Measurements from ENCODE around the gene ORC5. TPM values are rescaled to one million over a fixed set of nuclear protein-coding genes. Genes with fewer than 3 reads are reported as not detected.

Gene ORC5
- total and polyA plus RNA-seq, 8 donors = 2.8 to 16.5 (median 11.3) TPM

DNA sequence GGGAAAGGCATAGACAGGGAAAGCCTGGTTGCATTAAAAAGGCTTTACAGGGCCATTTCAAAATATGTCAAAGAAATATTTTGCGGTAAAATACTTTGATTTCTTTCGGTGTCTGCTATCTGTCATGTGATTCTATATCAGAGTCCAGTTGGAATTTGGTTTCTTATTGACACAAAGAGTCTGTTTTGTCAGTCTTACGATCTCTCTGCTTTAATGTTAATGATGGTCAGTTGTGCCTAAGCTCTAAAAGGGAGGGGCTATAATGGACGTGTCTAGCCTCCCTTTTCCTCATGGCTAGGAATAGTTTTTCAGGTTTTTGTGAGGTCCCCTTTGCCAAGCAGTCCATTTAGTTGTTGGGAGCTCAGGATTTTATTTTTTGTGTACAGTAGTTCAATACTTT, 31.5 kb downstream of the ORC5 start:
- 80 to 82% methylated on average over 4 of the region's 4 CpGs for WGBS, 2 donors

GRCh38 chr7:104175361-104175984, 32.3 kb downstream of the ORC5 start:
- ATAC-seq = no peak
- intact Hi-C loops (cut with DNase I) = no loop called here
- Histone ChIP-seq H3K36me3 (no peaks in the 10 kb centered on the region), H3K27ac (no peak overlapping the region), H3K4me3 (no peak overlapping the region), H3K4me1 (no peaks in the 10 kb centered on the region), H3K27me3 (no peaks in the 10 kb centered on the region), H3K9me3 (peaks cover 0 to 2% (median 0%) of the 10 kb centered on the region in 4 donors)
- no peak for DNase-seq
- FAIRE-seq = no peak
- TF ChIP-seq, protein P1, sequence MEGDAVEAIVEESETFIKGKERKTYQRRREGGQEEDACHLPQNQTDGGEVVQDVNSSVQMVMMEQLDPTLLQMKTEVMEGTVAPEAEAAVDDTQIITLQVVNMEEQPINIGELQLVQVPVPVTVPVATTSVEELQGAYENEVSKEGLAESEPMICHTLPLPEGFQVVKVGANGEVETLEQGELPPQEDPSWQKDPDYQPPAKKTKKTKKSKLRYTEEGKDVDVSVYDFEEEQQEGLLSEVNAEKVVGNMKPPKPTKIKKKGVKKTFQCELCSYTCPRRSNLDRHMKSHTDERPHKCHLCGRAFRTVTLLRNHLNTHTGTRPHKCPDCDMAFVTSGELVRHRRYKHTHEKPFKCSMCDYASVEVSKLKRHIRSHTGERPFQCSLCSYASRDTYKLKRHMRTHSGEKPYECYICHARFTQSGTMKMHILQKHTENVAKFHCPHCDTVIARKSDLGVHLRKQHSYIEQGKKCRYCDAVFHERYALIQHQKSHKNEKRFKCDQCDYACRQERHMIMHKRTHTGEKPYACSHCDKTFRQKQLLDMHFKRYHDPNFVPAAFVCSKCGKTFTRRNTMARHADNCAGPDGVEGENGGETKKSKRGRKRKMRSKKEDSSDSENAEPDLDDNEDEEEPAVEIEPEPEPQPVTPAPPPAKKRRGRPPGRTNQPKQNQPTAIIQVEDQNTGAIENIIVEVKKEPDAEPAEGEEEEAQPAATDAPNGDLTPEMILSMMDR (IDR thresholded peaks at IDR 0.05) = no peak
- WGBS, 2 donors = 82 to 86% methylated on average over 2 of the region's 2 CpGs

More for the DNA sequence above, 31.5 kb downstream of the ORC5 start:
- TF ChIP-seq, protein P1 (IDR thresholded peaks at IDR 0.05) = no peak
- no peaks in the 10 kb centered on the region for H3K36me3 ChIP-seq
- no peak for FAIRE-seq
- peaks cover 0 to 2% (median 0%) of the 10 kb centered on the region in 4 donors for H3K9me3 ChIP-seq
- H3K27me3 ChIP-seq = no peaks in the 10 kb centered on the region
- no peak overlapping the region for H3K27ac ChIP-seq
- ATAC-seq = no peak
- intact Hi-C loops (cut with DNase I) = no loop called here
- no peak for DNase-seq
- no peak overlapping the region for H3K4me3 ChIP-seq
- H3K4me1 ChIP-seq = no peaks in the 10 kb centered on the region

- no peak for ATAC-seq
- WGBS, 2 donors = 61 to 66% methylated on average over 2 of the region's 2 CpGs
- TF ChIP-seq, protein P1 (IDR thresholded peaks at IDR 0.05) = no peak
- no peaks in the 10 kb centered on the region for H3K36me3 ChIP-seq
- H3K4me3 ChIP-seq = no peak overlapping the region
- no peaks in the 10 kb centered on the region for H3K4me1 ChIP-seq
- no peak overlapping the region for H3K27ac ChIP-seq
- intact Hi-C loops (cut with DNase I) = no loop called here
- H3K9me3 ChIP-seq = peaks cover 0 to 2% (median 0%) of the 10 kb centered on the region in 4 donors
- no peak for DNase-seq
- FAIRE-seq = no peak
- no peaks in the 10 kb centered on the region for H3K27me3 ChIP-seq
Observed at GRCh38 chr7:104174798-104175197, 33.0 kb downstream of the ORC5 start.

- Histone ChIP-seq H3K4me1 (no peaks in the 10 kb centered on the region), H3K27me3 (no peaks in the 10 kb centered on the region), H3K27ac (no peak overlapping the region), H3K9me3 (no peaks in the 10 kb centered on the region), H3K4me3 (no peak overlapping the region), H3K36me3 (peaks cover 0 to 20% (median 0%) of the 10 kb centered on the region in 3 donors)
- DNase-seq (no peak), FAIRE-seq (no peak), ATAC-seq (no peak)
- 68 to 74% methylated on average over 6 of the region's 6 CpGs for WGBS, 2 donors
- intact Hi-C loops (cut with DNase I) = loop anchor here in 1 of 3 donors (10.0 kb wide), 1 partner anchor 587 kb away; no protein-coding TSS in a partner anchor
- TF ChIP-seq, protein P1 (IDR thresholded peaks at IDR 0.05) = no peak
Observed at GRCh38 chr7:104162081-104162480, 45.7 kb downstream of the ORC5 start.

GRCh38 chr7:104161244-104161643, 46.6 kb downstream of the ORC5 start:
- FAIRE-seq = no peak
- Histone ChIP-seq H3K27ac (no peak overlapping the region), H3K4me1 (no peaks in the 10 kb centered on the region), H3K9me3 (no peaks in the 10 kb centered on the region), H3K4me3 (no peak overlapping the region), H3K27me3 (no peaks in the 10 kb centered on the region), H3K36me3 (peaks cover 0 to 20% (median 0%) of the 10 kb centered on the region in 3 donors)
- DNase-seq = no peak
- TF ChIP-seq, protein P1 (IDR thresholded peaks at IDR 0.05) = no peak
- intact Hi-C loops (cut with DNase I) = loop anchor here in 1 of 3 donors (10.0 kb wide), 1 partner anchor 586 kb away; no protein-coding TSS in a partner anchor
- ATAC-seq = no peak
- WGBS, 2 donors = 66 to 79% methylated on average over 3 of the region's 3 CpGs
